B cell (primary cell): ENCODE data around the gene CAMK2A. TPM values are rescaled to one million over a fixed set of nuclear protein-coding genes. Genes with fewer than 3 reads are reported as not detected.

Experiments
- ATAC-seq: fragments of 200-7000 bp; cut with Tn5 transposase; one replicate; pipeline ENCODE4 v1.10.0; 2021; ENCODE audit warnings: low read depth, mild to moderate bottlenecking, moderate number of reproducible peaks, moderate library complexity
- CTCF ChIA-PET: fragments of 350-600 bp; sonication (Branson Sonifier 250); formaldehyde crosslinking; loops from one replicate; lab custom pipeline; 2021; ENCODE audit warnings: antibody characterized with exemption, inconsistent platforms; lab: Charles Lee
- POLR2A ChIA-PET: fragments of 350-600 bp; sonication (Branson Sonifier 250); formaldehyde crosslinking; loops from one replicate; lab custom pipeline; 2021; ENCODE audit warnings: antibody characterized with exemption; lab: Charles Lee
- DNase-seq: peaks from one replicate; pipeline ENCODE4 v3.0.0; 2013
- H2AFZ ChIP-seq: 2 replicates; pipeline ENCODE4 v1.6.1; 2012; ENCODE audit warnings: mild to moderate bottlenecking, low read depth, low read length; ENCODE audit not compliant: insufficient read depth, poor library complexity, severe bottlenecking
- H3K27ac ChIP-seq, 2 donors: 1 replicate in 1 of 2; 2 replicates in 1 of 2; pipeline ENCODE4 v1.5.1; 2012 to 2013; ENCODE audit warnings: low read length in 2 of 2, mild to moderate bottlenecking in 2 of 2, moderate library complexity in 1 of 2
- H3K27me3 ChIP-seq, 4 experiments: fragments of 200-600 bp in 1 of 4; sonication (generic) in 1 of 4; replicated peaks in 1 of 4; 1 replicate in 2 of 4; 2 replicates in 2 of 4; pipeline versions ENCODE4 v1.6.1 to v1.7.0; 2013 to 2016; ENCODE audit warnings: low read length in 3 of 4, mild to moderate bottlenecking in 2 of 4, mixed read lengths in 1 of 4, moderate library complexity in 1 of 4; ENCODE audit not compliant: insufficient read depth in 4 of 4, control insufficient read depth in 3 of 4; ENCODE audit errors: control extremely low read depth in 1 of 4
- H3K36me3 ChIP-seq, 2 experiments: replicated peaks in 1 of 2; 1 replicate in 1 of 2; 2 replicates in 1 of 2; pipeline versions ENCODE4 v1.6.1 to v1.7.1; 2013; ENCODE audit warnings: low read length in 1 of 2; ENCODE audit not compliant: insufficient read depth in 2 of 2, control insufficient read depth in 1 of 2; ENCODE audit errors: control extremely low read depth in 1 of 2, extremely low read depth in 1 of 2
- H3K4me1 ChIP-seq, 2 donors: fragments of 200-600 bp in 1 of 2; sonication (generic) in 1 of 2; 1 replicate in 1 of 2; 2 replicates in 1 of 2; pipeline versions ENCODE4 v1.5.1 to v1.6.1; 2013 to 2017; ENCODE audit warnings: low read length in 2 of 2; ENCODE audit not compliant: control insufficient read depth in 2 of 2, insufficient read depth in 2 of 2
- H3K4me2 ChIP-seq: replicated peaks from 2 replicates; pipeline ENCODE3; 2012; ENCODE audit warnings: mild to moderate bottlenecking, low read depth, low read length; ENCODE audit not compliant: poor library complexity, severe bottlenecking
- H3K4me3 ChIP-seq, 5 experiments: fragments of 200-600 bp in 1 of 5; sonication (generic) in 1 of 5; 1 replicate in 3 of 5; 2 replicates in 2 of 5; pipeline versions ENCODE4 v1.5.1 to v1.7.0; 2011 to 2016; ENCODE audit warnings: low read length in 4 of 5, mild to moderate bottlenecking in 4 of 5, low read depth in 2 of 5, control low read depth in 1 of 5, moderate library complexity in 1 of 5; ENCODE audit not compliant: insufficient read depth in 1 of 5; ENCODE audit errors: control extremely low read depth in 1 of 5, extremely low read depth in 1 of 5
- H3K79me2 ChIP-seq: fragments of 200-600 bp; sonication (generic); one replicate; pipeline ENCODE4 v1.6.0; 2016; ENCODE audit warnings: low read length; ENCODE audit not compliant: control insufficient read depth, insufficient read depth
- H3K9ac ChIP-seq: fragments of 200-600 bp; sonication (generic); 2 replicates; pipeline ENCODE4 v1.6.1; 2017; ENCODE audit warnings: mild to moderate bottlenecking, low read length, moderate library complexity
- H3K9me3 ChIP-seq, 3 donors: one replicate each; pipeline versions ENCODE4 v1.6.1 to v1.7.1; 2013; ENCODE audit warnings: low read length in 2 of 3; ENCODE audit not compliant: control insufficient read depth in 2 of 3, insufficient read depth in 1 of 3; ENCODE audit errors: control extremely low read depth in 1 of 3
- H4K20me1 ChIP-seq: 2 replicates; pipeline ENCODE4 v1.6.0; 2012; ENCODE audit warnings: mild to moderate bottlenecking, low read length; ENCODE audit not compliant: insufficient read depth, control insufficient read depth, poor library complexity, severe bottlenecking
- H3K27ac Mint-ChIP-seq: one replicate; pipeline ENCODE4 v1.8.0; 2021; ENCODE audit warnings: mixed read lengths
- H3K27me3 Mint-ChIP-seq: one replicate; pipeline ENCODE4 v1.8.0; 2021; ENCODE audit warnings: mixed read lengths
- H3K4me1 Mint-ChIP-seq: one replicate; pipeline ENCODE4 v1.8.0; 2021; ENCODE audit warnings: mixed read lengths
- H3K4me3 Mint-ChIP-seq: one replicate; pipeline ENCODE4 v1.8.0; 2021; ENCODE audit warnings: mixed read lengths
- H3K9me3 Mint-ChIP-seq: one replicate; pipeline ENCODE4 v1.8.0; 2022; ENCODE audit warnings: mixed read lengths; ENCODE audit not compliant: insufficient read depth
- CTCF ChIP-seq: fragments of 200-600 bp; IDR thresholded peaks from one replicate; pipeline ENCODE4 v1.8.0; 2022; ENCODE audit warnings: antibody characterized with exemption, mild to moderate bottlenecking
- EZH2 ChIP-seq: IDR thresholded peaks from 2 replicates; pipeline ENCODE4 v1.6.1; 2012; ENCODE audit warnings: borderline replicate concordance, low read depth, mild to moderate bottlenecking, moderate library complexity, low read length; ENCODE audit not compliant: insufficient read depth, poor library complexity, severe bottlenecking
- WGBS: methylation state at CpG from one replicate; pipeline ENCODE4 v1.1.5; 2013; ENCODE audit warnings: missing lambda C conversion rate; ENCODE audit not compliant: insufficient coverage; 5-methylcytosine and 5-hydroxymethylcytosine counted together
- intact Hi-C: fragments of 100-400 bp; cut with micrococcal nuclease; formaldehyde crosslinking; loops from one replicate; pipeline ENCODE4 v1.10.0; 2022
- polyA plus RNA-seq: library from polyadenylated mRNA; depleted of rRNA; stranded (reverse); fragments of >200 nt; gene quantifications from 2 replicates; pipeline ENCODE4 v1.2.3, GENCODE V29; 2012
- total RNA-seq, 2 donors: library from RNA; stranded (reverse); fragments of 120-200 nt in 1 of 2; gene quantifications; 1 replicate in 1 of 2; 2 replicates in 1 of 2; pipeline versions ENCODE4 v1.2.3 to v1.2.4, GENCODE V29; 2013 to 2022

Gene CAMK2A
- total and polyA plus RNA-seq, 2 donors (not counting 1 experiment from before 2014, with no cell fraction given) = not detected

GRCh38 chr5:150241298-150242160 lies 48.0 kb downstream of the CAMK2A start:
- Mint-ChIP-seq H3K9me3 (no peaks in the 10 kb centered on the region), H3K4me1 (no peaks in the 10 kb centered on the region), H3K27ac (no peak overlapping the region), H3K4me3 (no peak overlapping the region), H3K27me3 (peaks cover 4% of the 10 kb centered on the region)
- Histone ChIP-seq H2AFZ (no peak overlapping the region), H3K4me2 (no peak overlapping the region), H4K20me1 (no peaks in the 10 kb centered on the region), H3K9me3 (peaks cover 0 to 2% (median 0%) of the 10 kb centered on the region in 3 donors), H3K4me1 (no peaks in the 10 kb centered on the region), H3K9ac (no peak overlapping the region), H3K4me3 (no peak overlapping the region), H3K27ac (no peak overlapping the region), H3K79me2 (no peaks in the 10 kb centered on the region), H3K36me3 (no peaks in the 10 kb centered on the region), H3K27me3 (no peaks in the 10 kb centered on the region)
- 80% methylated on average over 12 of the region's 14 CpGs for WGBS
- ChIA-PET CTCF (no interaction called here), POLR2A (no interaction called here)
- intact Hi-C loops = no loop called here
- ATAC-seq = no peak
- TF ChIP-seq CTCF = no peak
- TF ChIP-seq EZH2 = no peak
- no peak for DNase-seq

- Mint-ChIP-seq H3K27ac (no peak overlapping the region), H3K4me1 (peaks cover under 1% of the 10 kb centered on the region), H3K4me3 (no peak overlapping the region), H3K27me3 (peaks cover 4% of the 10 kb centered on the region), H3K9me3 (no peaks in the 10 kb centered on the region)
- WGBS = 91% methylated on average over 7 of the region's 7 CpGs
- Histone ChIP-seq H3K4me1 (no peaks in the 10 kb centered on the region), H3K9ac (no peak overlapping the region), H3K27ac (no peak overlapping the region), H3K9me3 (peaks cover 0 to 2% (median 0%) of the 10 kb centered on the region in 3 donors), H3K4me2 (no peak overlapping the region), H3K36me3 (no peaks in the 10 kb centered on the region), H3K79me2 (no peaks in the 10 kb centered on the region), H4K20me1 (no peaks in the 10 kb centered on the region), H2AFZ (no peak overlapping the region), H3K27me3 (no peaks in the 10 kb centered on the region), H3K4me3 (no peak overlapping the region)
- no peak for DNase-seq
- no peak for TF ChIP-seq CTCF
- TF ChIP-seq EZH2 = no peak
- ChIA-PET POLR2A (no interaction called here), CTCF (no interaction called here)
- no peak for ATAC-seq
- intact Hi-C loops = no loop called here
Measured at GRCh38 chr5:150239794-150240122, 49.8 kb downstream of the CAMK2A start.
